ENCODE data around the gene TRANK1. TPM values are rescaled to one million over a fixed set of nuclear protein-coding genes. Genes with fewer than 3 reads are reported as not detected.
"Not testable (repeated sequence)": the region's sequence is repeated elsewhere in the genome, so short reads cannot be mapped to it uniquely, and the experiment has no call there.

TRANK1 gene
- total RNA-seq = 100 to 1,000 TPM in 1 of 2 donors, 10 to 100 TPM in 1; 54.0 to 144 TPM
- long read RNA-seq, partial matches to known transcripts = 15 of 20 reads
- long read RNA-seq, other reads (novel, unspliced or antisense) = 5 of 20 reads

- peak; percentile 53 for ATAC-seq
- intact Hi-C loops (cut with DNase I, micrococcal nuclease) = no loop called here
- peak; percentile 69 to 71 for DNase-seq
Observed at GRCh38 chr3:36944641-36945270, at the start of gene TRANK1. TSS of gene TRANK1 (minus strand) at chr3:36945054. CDS start at chr3:36944809, 245 bp downstream.

GRCh38 chr3:36993326-36994283, 48.8 kb upstream of the TRANK1 start, which contains the start of gene MLH1:
TSS of gene MLH1 (plus strand) at chr3:36993518. CDS start at chr3:36993548, 30 bp downstream.
- peak; percentile 97 to 100 for DNase-seq
- intact Hi-C loops (cut with DNase I, micrococcal nuclease) = no loop called here
- ATAC-seq = peak; percentile 90

GRCh38 chr3:36992806-36993325, 48.0 kb upstream of the TRANK1 start, which contains the start of gene EPM2AIP1:
TSS of gene EPM2AIP1 (minus strand) at chr3:36993131. CDS start at chr3:36993077, 54 bp downstream.
- DNase-seq = no peak
- intact Hi-C loops (cut with DNase I, micrococcal nuclease) = no loop called here
- peak; percentile 87 for ATAC-seq

- DNase-seq = peak; percentile 23 to 41
- intact Hi-C loops (cut with DNase I, micrococcal nuclease) = no loop called here
- ATAC-seq = no peak
Observed at GRCh38 chr3:36991923-36992805, 47.3 kb upstream of the TRANK1 start.

- DNase-seq = no peak
- ATAC-seq = no peak
- intact Hi-C loops (cut with DNase I, micrococcal nuclease) = no loop called here
Observed at GRCh38 chr3:36991147-36991546, 46.3 kb upstream of the TRANK1 start.

- DNase-seq (no peak), ATAC-seq (no peak)
- intact Hi-C loops (cut with DNase I, micrococcal nuclease) = no loop called here
Observed at GRCh38 chr3:36989568-36989967, 44.7 kb upstream of the TRANK1 start.

GRCh38 chr3:36989005-36989404, 44.2 kb upstream of the TRANK1 start:
- intact Hi-C loops (cut with DNase I, micrococcal nuclease) = no loop called here
- DNase-seq = no peak
- ATAC-seq = no peak

GRCh38 chr3:36988356-36988755, 43.5 kb upstream of the TRANK1 start:
- intact Hi-C loops (cut with DNase I, micrococcal nuclease) = no loop called here
- no peak for ATAC-seq
- no peak for DNase-seq

- intact Hi-C loops (cut with DNase I, micrococcal nuclease) = no loop called here
- ATAC-seq = no peak
- no peak for DNase-seq
Observed at GRCh38 chr3:36981006-36981405, 36.2 kb upstream of the TRANK1 start.

GRCh38 chr3:36973139-36973538, 28.3 kb upstream of the TRANK1 start:
- DNase-seq = no peak
- intact Hi-C loops (cut with DNase I, micrococcal nuclease) = no loop called here
- ATAC-seq = no peak

GRCh38 chr3:36972163-36972562, 27.3 kb upstream of the TRANK1 start:
- ATAC-seq = no peak
- no peak for DNase-seq
- intact Hi-C loops (cut with DNase I, micrococcal nuclease) = no loop called here

- ATAC-seq = peak; percentile 49
- intact Hi-C loops (cut with DNase I, micrococcal nuclease) = no loop called here
- DNase-seq = peak in 1 of 2 donors; percentile 36
Observed at GRCh38 chr3:36969540-36970432, 24.9 kb upstream of the TRANK1 start.

GRCh38 chr3:36969085-36969484, 24.2 kb upstream of the TRANK1 start:
- intact Hi-C loops (cut with DNase I, micrococcal nuclease) = no loop called here
- ATAC-seq (no peak), DNase-seq (no peak)

- no peak for DNase-seq
- ATAC-seq = no peak
- intact Hi-C loops (cut with DNase I, micrococcal nuclease) = no loop called here
Observed at GRCh38 chr3:36965440-36965839, 20.6 kb upstream of the TRANK1 start.

- ATAC-seq (no peak), DNase-seq (no peak)
- intact Hi-C loops (cut with DNase I, micrococcal nuclease) = no loop called here
Observed at GRCh38 chr3:36964817-36965216, 20.0 kb upstream of the TRANK1 start.

- ATAC-seq (no peak), DNase-seq (no peak)
- intact Hi-C loops (cut with DNase I, micrococcal nuclease) = no loop called here
Observed at GRCh38 chr3:36964331-36964730, 19.5 kb upstream of the TRANK1 start.

GRCh38 chr3:36963008-36963407, 18.2 kb upstream of the TRANK1 start:
- ATAC-seq; intact Hi-C loops (cut with DNase I, micrococcal nuclease); DNase-seq: not testable (repeated sequence)

- ATAC-seq = no peak
- no peak for DNase-seq
- intact Hi-C loops (cut with DNase I, micrococcal nuclease) = no loop called here
Observed at GRCh38 chr3:36960502-36960901, 15.6 kb upstream of the TRANK1 start.
